HG03039 (cell line): ENCODE results near the gene PRRX2.

Experiments
- ATAC-seq: cut with Tn5 transposase; IDR thresholded peaks from one replicate; pipeline ENCODE4 v1.9.1; 2021; ENCODE audit warnings: mild to moderate bottlenecking, moderate library complexity; ENCODE audit not compliant: unreplicated experiment

Gene PRRX2

DNA sequence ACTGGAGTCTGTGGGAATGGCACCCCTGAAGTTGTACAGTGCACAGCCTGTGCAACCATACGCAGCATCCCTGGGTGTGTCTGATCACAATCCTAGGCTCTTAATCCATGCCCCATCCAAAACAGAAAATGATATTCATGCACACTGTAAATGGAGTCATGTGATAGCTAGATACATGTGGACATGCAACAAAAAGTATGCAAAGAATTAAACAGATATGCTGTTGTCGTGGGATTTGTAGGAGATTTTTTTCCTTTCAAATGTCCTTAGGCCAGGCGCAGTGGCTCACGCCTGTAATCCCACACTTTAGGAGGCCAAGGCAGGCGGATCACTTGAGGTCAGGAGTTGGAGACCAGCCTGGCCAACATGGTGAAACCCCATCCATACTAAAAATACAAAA, 36.1 kb downstream of the PRRX2 start:
- ATAC-seq = no peak

- ATAC-seq = no peak
Measured at GRCh38 chr9:129702589-129703520, 37.4 kb downstream of the PRRX2 start.

DNA sequence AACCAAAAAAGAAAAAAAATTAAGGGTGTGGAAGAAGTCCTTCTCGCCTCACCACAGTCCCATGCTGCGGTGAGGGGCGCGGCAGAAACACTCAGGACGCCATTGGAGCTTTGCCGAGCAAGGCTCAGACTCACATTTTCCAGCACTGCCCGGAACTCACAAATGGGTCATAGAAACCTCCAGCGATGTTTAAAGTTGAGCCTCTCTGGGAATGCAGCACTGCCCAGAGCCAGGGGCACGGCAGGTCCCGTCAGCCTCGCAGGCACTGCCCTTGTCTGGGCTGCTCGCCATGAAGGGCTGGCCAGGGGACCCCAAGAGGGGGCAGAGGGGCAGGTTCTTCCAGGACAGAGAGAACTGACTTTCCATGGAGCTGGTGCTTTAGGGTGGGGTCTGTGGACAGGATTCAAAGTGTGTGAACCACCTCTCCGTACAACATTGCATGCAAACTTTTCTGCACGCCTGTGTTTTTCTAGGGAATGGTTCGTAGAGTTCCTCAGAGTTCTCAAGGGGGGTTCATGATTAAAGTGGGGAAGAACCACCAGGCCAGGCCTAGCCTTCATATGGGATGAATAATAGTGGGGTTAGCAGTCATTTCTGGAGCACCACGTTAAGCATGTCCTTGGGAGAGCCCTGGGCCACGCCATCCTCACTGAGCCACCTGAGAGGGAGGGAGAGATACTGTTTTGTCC, 38.4 kb downstream of the PRRX2 start:
- no peak for ATAC-seq

DNA sequence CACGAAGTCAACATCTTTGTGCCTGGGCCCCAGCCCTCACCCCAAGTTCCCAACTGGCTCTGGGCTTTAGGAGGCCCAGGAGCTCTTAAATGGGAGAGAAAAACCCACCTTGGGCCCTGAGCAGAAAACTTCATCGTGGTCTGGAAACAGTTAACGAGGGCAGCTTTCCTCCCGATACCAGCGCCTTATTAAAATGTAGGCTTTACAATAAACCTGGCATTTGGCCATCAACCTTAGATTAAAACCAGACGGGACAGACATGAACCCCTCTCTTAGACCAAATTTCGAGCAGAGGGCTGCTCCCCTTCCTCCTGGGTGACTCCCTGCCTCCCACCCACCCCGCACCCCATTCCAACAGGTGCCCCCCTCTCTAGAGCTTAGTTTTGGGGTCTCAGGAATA, 39.4 kb downstream of the PRRX2 start:
- ATAC-seq = no peak

GRCh38 chr9:129708793-129709192, 43.3 kb downstream of the PRRX2 start:
- ATAC-seq = no peak

- ATAC-seq = no peak
Measured at GRCh38 chr9:129709438-129710168, 44.2 kb downstream of the PRRX2 start.

DNA sequence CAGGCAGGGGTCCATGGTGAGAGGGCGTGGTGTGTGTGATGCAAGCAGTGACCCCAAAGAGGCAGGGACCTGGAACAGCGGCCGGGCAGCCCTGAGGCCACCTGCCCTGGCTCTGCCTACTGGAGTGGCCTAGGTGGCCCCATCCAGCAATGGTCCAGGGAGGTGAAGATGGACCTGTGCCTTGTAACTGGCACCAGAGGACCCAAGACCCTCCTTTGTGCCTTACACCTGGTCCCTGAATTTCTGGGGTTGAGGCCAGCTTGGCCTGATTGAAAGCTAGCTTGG, 44.7 kb downstream of the PRRX2 start:
- ATAC-seq = no peak

- ATAC-seq = no peak
Measured at GRCh38 chr9:129712634-129713401, 47.4 kb downstream of the PRRX2 start.

GRCh38 chr9:129713402-129713679, 47.9 kb downstream of the PRRX2 start:
- ATAC-seq = no peak

GRCh38 chr9:129714511-129715061, 49.1 kb downstream of the PRRX2 start:
- no peak for ATAC-seq

GRCh38 chr9:129716091-129716490, 50.6 kb downstream of the PRRX2 start:
- ATAC-seq = no peak

DNA sequence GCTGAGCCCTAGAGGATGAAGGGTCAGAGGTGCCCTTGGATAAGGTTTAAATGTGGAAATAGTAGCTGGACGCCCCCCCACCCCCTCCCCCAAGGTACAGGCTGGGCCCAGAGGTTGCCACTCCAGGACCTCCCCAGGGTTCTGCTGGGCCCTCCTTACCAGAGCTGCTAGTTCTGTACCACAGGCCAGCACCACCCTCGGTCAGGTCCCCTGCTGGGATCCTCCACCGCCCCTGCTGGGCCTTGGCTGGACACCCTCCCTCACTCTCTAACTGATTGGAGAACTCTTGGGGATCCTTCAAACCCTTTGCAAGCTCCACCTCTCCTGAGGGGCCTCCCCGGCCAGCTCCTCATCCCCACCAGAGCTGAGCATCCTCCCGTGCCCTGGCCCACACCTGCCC, 52.5 kb downstream of the PRRX2 start:
- ATAC-seq = no peak

DNA sequence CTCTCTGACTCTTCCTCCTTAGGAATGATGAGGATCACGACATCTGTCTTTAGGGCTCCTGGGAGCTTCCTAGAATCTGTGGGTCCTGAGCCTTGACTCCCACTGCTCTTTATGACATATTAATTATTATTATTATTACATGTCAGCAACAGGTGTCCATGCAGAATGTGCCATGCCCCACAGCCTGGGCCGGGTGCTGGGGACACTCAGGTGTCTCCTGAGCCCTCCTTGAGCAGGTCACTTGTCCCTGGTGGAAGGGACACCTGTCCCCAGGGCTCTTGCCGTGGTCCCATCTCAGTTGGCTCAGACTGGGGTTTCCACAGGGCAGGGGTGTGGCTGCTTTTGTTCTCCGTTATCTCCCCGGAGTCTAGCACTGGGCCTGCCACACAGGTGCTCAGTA, 53.2 kb downstream of the PRRX2 start:
- ATAC-seq = no peak

DNA sequence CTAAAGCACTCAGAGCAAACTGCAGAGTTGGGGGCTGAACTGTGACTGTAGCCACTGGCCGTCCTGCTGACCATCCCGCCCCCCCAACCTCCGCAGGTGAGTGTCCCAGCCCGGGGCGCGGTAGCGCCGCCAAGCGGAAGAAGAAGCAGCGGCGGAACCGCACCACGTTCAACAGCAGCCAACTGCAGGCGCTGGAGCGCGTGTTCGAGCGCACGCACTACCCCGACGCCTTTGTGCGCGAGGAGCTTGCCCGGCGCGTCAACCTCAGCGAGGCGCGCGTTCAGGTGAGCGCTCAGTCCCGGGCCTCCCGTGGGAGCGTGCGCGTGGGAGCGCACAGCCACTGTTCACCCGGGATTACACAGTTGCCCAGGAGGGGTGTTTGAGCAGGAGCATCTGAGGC, 53.7 kb downstream of the PRRX2 start:
- no peak for ATAC-seq

GRCh38 chr9:129720181-129720864, 54.9 kb downstream of the PRRX2 start:
- ATAC-seq = no peak

DNA sequence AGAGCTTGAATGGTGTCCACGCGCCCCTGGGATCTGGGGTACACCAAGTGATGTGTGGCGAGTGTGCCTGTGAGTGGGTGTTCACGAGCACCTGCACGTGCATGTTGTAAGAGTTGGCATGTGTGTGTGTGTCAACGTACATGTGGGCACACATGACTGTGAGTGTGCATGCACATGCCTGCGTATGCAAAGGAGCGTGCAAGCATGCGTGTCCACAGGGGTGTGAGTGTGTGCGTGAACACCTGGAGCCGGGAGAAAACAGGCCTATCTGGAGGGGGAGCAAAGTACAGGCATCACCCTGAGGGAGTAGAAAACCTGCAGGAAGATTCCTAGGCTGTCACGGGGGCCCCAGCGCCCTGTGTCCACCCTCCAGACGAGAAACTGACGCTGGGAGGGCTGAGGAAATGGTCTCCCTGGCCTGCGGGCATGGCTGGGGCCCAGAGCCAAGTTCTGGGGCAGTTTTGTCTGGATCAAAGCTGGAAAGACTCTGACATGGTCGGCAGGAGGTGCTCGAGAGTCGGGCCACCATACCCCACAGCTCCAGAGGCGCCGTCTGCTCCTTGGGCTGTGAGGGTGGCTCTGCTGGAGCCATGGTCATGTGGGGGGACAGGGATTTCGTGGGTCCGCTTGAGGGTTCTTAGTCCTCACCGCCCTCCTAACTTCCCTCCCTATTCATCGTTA, 55.6 kb downstream of the PRRX2 start:
- ATAC-seq = no peak

DNA sequence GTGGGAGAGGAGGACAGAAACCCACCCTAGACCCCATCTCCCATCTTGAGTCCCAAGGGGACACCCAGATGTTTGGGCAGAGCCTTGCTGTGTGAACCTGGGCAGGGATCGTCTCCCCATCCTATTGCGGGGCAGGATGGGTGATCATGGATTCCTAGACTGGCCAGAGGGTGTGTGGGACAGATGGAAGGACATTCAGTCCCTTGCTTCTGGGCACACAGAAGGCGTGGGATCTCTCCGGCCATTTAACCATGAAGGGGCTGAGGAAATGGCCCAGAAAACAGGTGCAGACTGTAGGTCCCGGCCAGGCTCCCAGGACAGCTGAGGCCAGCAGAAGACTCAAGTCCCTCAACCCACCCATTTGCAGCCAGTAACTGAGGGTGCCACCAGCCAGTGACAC, 57.5 kb downstream of the PRRX2 start:
- ATAC-seq = no peak

- no peak for ATAC-seq
Measured at GRCh38 chr9:129724456-129725190, 59.2 kb downstream of the PRRX2 start.

- no peak for ATAC-seq
Measured at GRCh38 chr9:129725795-129726251, 60.4 kb downstream of the PRRX2 start.
